Natural killer cell (primary cell): ENCODE measurements around the gene ZXDC. TPM values are rescaled to one million over a fixed set of nuclear protein-coding genes. Genes with fewer than 3 reads are reported as not detected.

ENCODE experiments used
- ATAC-seq, 3 donors: fragments of 150-1000 bp in 2 of 3; fragments of 200-7000 bp in 1 of 3; cut with Tn5 transposase; 1 replicate in 1 of 3; 2 replicates in 2 of 3; pipeline ENCODE4 v1.10.0; 2021; ENCODE audit warnings: mild to moderate bottlenecking in 2 of 3, moderate library complexity in 2 of 3
- DNase-seq, 2 donors: peaks; one replicate each; pipeline versions ENCODE4 v3.0.0 to v3.0.0-alpha.2; 2013 to 2021; ENCODE audit warnings: mixed read lengths in 1 of 2
- H3K27ac ChIP-seq: one replicate; pipeline ENCODE4 v1.5.1; 2013; ENCODE audit warnings: mild to moderate bottlenecking, low read length
- H3K27me3 ChIP-seq: one replicate; pipeline ENCODE4 v1.6.1; 2013; ENCODE audit warnings: low read length; ENCODE audit not compliant: control insufficient read depth, insufficient read depth
- H3K36me3 ChIP-seq: one replicate; pipeline ENCODE4 v1.6.1; 2013; ENCODE audit warnings: low read length; ENCODE audit not compliant: control insufficient read depth, insufficient read depth
- H3K4me1 ChIP-seq: one replicate; pipeline ENCODE4 v1.6.1; 2013; ENCODE audit warnings: low read length; ENCODE audit not compliant: control insufficient read depth, insufficient read depth
- H3K4me3 ChIP-seq: one replicate; pipeline ENCODE4 v1.5.1; 2013; ENCODE audit warnings: low read length
- H3K9me3 ChIP-seq: one replicate; pipeline ENCODE4 v1.6.1; 2013; ENCODE audit warnings: low read length; ENCODE audit not compliant: control insufficient read depth, insufficient read depth
- H3K27ac Mint-ChIP-seq, 2 donors: one replicate each; pipeline ENCODE4 v1.8.0; 2022; ENCODE audit warnings: mild to moderate bottlenecking in 2 of 2, mixed read lengths in 2 of 2, moderate library complexity in 1 of 2
- H3K27me3 Mint-ChIP-seq, 2 donors: one replicate each; pipeline ENCODE4 v1.8.0; 2022; ENCODE audit warnings: low read depth in 2 of 2, mixed read lengths in 2 of 2
- H3K36me3 Mint-ChIP-seq: one replicate; pipeline ENCODE4 v1.8.0; 2022; ENCODE audit warnings: mixed read lengths
- H3K4me1 Mint-ChIP-seq, 2 donors: one replicate each; pipeline ENCODE4 v1.8.0; 2022; ENCODE audit warnings: mixed read lengths in 2 of 2
- H3K4me3 Mint-ChIP-seq: one replicate; pipeline ENCODE4 v1.8.0; 2022; ENCODE audit warnings: mild to moderate bottlenecking, moderate library complexity, mixed read lengths
- H3K9me3 Mint-ChIP-seq, 2 donors: one replicate each; pipeline ENCODE4 v1.8.0; 2022; ENCODE audit warnings: mixed read lengths in 2 of 2
- WGBS: methylation state at CpG from one replicate; pipeline ENCODE4 v1.1.7; 2013; ENCODE audit warnings: missing lambda C conversion rate; ENCODE audit not compliant: insufficient coverage; 5-methylcytosine and 5-hydroxymethylcytosine counted together
- intact Hi-C: fragments of 100-400 bp; cut with micrococcal nuclease; formaldehyde crosslinking; loops from one replicate; pipeline ENCODE4 v1.14.2; 2022
- total RNA-seq, 4 donors: library from RNA; stranded (reverse); fragments of 120-200 nt in 1 of 4; gene quantifications; one replicate each; pipeline versions ENCODE4 v1.2.3 to v1.2.4, GENCODE V29; 2013 to 2022
- TF ChIP-seq, protein P1 (sequence below): fragments of 200-600 bp; IDR thresholded peaks from one replicate; pipeline ENCODE4 v1.8.0; 2022; ENCODE audit warnings: antibody characterized with exemption

Gene ZXDC
- total RNA-seq, 3 donors from 2014 or later (not counting 1 experiment from before 2014, with no cell fraction given) = 56.1 to 70.2 (median 68.4) TPM

DNA sequence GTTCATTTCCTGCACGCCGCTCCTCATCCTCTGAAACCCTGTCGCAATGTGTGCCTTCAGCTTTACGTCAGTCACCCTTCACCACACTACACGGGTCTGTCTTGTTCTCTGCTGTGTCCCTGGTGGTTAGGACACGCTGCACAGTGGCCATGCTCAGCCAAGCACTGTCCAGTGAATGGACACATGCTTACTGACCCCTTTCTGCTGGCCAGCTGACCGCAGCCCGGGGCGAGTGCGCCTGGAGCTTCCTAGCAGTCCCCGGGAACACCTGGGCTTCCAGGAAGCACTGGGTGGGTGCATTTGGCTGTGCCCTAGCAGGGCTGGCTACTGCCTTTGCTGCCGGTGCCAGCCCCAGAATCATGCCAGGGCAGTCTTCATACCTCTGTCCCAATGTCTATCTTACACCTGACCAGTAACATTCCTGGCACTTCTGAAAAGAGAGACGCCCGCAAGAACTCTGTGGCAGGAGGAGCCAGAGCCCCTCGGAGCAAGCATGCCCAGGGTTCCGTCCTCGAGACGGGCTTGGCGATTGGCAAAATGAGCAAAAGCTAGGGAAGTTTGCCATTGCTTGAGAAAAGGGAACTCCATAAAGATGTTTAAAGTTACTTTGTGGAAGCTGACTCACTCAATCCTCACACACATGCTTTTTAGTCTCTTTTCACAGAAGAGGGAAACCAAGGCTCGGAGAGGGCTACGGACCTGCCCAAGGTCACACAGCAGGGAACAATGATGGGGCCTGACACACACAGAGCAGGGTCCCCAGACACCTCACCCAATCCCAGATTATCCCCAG is 15.7 kb upstream of the ZXDC start:
- no peak for ATAC-seq
- no peak overlapping the region for H3K4me3 ChIP-seq
- Mint-ChIP-seq H3K9me3 (no peaks in the 10 kb centered on the region), H3K4me1 (peaks cover 0 to 9% of the 10 kb centered on the region in 2 donors), H3K4me3 (no peak overlapping the region), H3K27me3 (no peaks in the 10 kb centered on the region), H3K36me3 (no peaks in the 10 kb centered on the region), H3K27ac (no peak overlapping the region)
- no peak for DNase-seq
- H3K27ac ChIP-seq = no peak overlapping the region
- intact Hi-C loops = no loop called here
- TF ChIP-seq, protein P1, sequence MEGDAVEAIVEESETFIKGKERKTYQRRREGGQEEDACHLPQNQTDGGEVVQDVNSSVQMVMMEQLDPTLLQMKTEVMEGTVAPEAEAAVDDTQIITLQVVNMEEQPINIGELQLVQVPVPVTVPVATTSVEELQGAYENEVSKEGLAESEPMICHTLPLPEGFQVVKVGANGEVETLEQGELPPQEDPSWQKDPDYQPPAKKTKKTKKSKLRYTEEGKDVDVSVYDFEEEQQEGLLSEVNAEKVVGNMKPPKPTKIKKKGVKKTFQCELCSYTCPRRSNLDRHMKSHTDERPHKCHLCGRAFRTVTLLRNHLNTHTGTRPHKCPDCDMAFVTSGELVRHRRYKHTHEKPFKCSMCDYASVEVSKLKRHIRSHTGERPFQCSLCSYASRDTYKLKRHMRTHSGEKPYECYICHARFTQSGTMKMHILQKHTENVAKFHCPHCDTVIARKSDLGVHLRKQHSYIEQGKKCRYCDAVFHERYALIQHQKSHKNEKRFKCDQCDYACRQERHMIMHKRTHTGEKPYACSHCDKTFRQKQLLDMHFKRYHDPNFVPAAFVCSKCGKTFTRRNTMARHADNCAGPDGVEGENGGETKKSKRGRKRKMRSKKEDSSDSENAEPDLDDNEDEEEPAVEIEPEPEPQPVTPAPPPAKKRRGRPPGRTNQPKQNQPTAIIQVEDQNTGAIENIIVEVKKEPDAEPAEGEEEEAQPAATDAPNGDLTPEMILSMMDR = no peak
- H3K4me1 ChIP-seq = peaks cover 13% of the 10 kb centered on the region
- no peaks in the 10 kb centered on the region for H3K36me3 ChIP-seq
- WGBS = 90% methylated on average over 21 of the region's 21 CpGs
- H3K9me3 ChIP-seq = no peaks in the 10 kb centered on the region
- no peaks in the 10 kb centered on the region for H3K27me3 ChIP-seq

DNA sequence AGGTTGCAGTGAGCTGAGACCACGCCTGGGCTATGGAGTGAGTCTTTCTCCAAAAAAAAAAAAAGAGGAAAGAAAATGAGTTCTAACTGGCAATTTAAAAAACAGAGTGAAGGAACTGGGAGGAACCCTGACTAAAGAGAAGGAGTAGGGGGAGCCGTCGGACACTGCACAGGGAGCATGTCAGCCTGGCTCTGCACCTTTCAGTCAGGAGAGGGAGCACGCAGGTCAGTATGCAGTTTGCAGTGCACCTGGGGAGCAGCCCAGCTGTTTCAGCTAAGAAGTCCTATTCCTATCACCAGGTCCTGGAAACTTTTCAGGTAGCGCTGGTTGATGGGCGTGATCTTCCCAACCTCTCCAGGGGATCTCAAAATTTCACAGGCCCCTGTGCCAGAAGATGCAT is 14.9 kb upstream of the ZXDC start:
- WGBS = 91% methylated on average over 6 of the region's 6 CpGs
- ATAC-seq = no peak
- intact Hi-C loops = no loop called here

DNA sequence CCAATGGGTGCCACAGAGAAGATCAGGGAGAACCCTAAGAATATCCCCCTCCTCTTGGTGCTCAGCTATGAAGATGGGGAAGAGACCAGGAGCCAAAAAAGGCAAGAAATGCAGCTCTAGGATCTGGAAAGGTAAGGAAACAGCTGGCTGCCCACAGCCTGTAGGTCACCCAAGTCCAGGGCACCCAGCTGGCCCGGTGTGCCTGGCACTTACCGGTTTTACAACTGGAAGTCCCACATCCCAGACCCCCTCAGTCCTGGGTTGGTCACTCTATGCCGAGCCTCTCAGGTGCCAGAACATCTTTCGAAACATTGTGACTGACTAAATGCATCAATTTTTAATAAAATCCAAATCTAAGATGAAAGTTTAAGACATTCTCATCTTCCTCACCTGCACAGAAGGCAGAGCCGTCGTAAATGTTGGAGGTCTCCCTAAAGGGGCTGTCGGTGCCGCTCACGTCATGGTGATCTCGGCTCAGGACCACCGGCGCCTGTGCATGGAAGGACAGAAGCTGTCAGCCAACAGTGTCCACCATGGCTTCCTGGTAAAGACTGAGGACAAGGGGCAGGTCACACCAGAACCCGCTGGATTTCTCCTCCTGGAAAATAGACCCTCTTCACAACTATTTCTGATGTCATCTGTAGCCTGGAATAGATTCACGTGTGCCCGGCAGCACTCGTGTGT is 13.3 kb upstream of the ZXDC start:
- Mint-ChIP-seq H3K9me3 (no peaks in the 10 kb centered on the region), H3K4me3 (no peak overlapping the region), H3K27ac (no peak overlapping the region), H3K36me3 (no peaks in the 10 kb centered on the region), H3K4me1 (peaks cover 0 to 12% of the 10 kb centered on the region in 2 donors), H3K27me3 (no peaks in the 10 kb centered on the region)
- Histone ChIP-seq H3K36me3 (no peaks in the 10 kb centered on the region), H3K27me3 (no peaks in the 10 kb centered on the region), H3K9me3 (no peaks in the 10 kb centered on the region), H3K4me3 (no peak overlapping the region), H3K27ac (no peak overlapping the region), H3K4me1 (peaks cover 13% of the 10 kb centered on the region)
- TF ChIP-seq, protein P1 = no peak
- no peak for DNase-seq
- ATAC-seq = no peak
- 93% methylated on average over 16 of the region's 16 CpGs for WGBS
- intact Hi-C loops = no loop called here

More for the DNA sequence above, 14.9 kb upstream of the ZXDC start:
- no peaks in the 10 kb centered on the region for H3K27me3 Mint-ChIP-seq
- H3K27ac Mint-ChIP-seq = no peak overlapping the region
- Histone ChIP-seq H3K9me3 (no peaks in the 10 kb centered on the region), H3K4me1 (peaks cover 13% of the 10 kb centered on the region), H3K4me3 (no peak overlapping the region), H3K27me3 (no peaks in the 10 kb centered on the region), H3K27ac (no peak overlapping the region), H3K36me3 (no peaks in the 10 kb centered on the region)
- peaks cover 0 to 12% of the 10 kb centered on the region in 2 donors for H3K4me1 Mint-ChIP-seq
- no peaks in the 10 kb centered on the region for H3K9me3 Mint-ChIP-seq
- H3K4me3 Mint-ChIP-seq = no peak overlapping the region
- H3K36me3 Mint-ChIP-seq = no peaks in the 10 kb centered on the region
- DNase-seq = no peak
- TF ChIP-seq, protein P1 = no peak
